ENCODE data around the gene GAS6.

GAS6 gene

DNA sequence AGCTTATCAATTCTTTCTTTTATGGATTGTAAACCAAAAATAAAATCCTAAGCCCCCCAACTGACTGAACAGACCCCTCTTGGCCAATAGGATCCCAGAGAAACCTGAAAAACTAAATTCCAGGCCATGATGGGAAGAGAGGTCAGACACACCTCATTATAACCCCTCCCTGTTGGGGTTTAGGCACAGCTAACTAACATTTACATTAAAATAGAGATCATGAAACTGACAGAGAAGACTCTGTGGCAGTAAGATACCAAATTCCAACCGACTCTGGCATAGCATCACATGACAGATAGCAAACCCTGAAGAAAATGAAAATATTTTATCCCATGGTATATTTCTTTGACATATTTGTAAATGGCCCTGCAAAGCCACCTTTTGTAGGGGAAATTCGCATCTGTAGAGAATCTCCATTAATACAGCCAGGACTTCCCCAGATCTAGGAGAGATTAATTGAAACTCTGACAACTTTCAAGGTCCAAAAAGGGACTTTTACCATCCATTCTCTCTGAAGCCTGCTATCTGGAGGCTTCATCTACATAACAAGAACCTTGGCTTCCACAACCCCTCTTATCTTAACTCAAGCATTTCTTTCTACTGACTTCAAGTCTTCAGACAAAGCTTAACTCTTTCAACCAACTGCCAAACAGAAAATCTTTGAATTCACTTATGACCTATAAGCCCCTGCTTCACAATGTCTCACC lies 27.1 kb upstream of the GAS6 start:
- ChIA-PET POLR2A (no interaction called here), CTCF (no interaction called here)
- no peak for DNase-seq (ENCODE audit: extremely low spot score)
- TF ChIP-seq CTCF (IDR thresholded peaks at IDR 0.05; ENCODE audit: control extremely low read depth, extremely low read depth, low read depth, missing control alignments) = no peak

- DNase-seq (ENCODE audit: extremely low spot score) = no peak
- CTCF ChIA-PET = no interaction called here
- no peak for TF ChIP-seq CTCF (IDR thresholded peaks at IDR 0.05; ENCODE audit: control extremely low read depth, extremely low read depth, low read depth, missing control alignments)
- POLR2A ChIA-PET = no interaction called here
Measured at GRCh38 chr13:113889467-113889866, 25.6 kb upstream of the GAS6 start.

- ChIA-PET CTCF (no interaction called here), POLR2A (no interaction called here)
- no peak for TF ChIP-seq CTCF (IDR thresholded peaks at IDR 0.05; ENCODE audit: control extremely low read depth, extremely low read depth, low read depth, missing control alignments)
- DNase-seq (ENCODE audit: extremely low spot score) = no peak
Measured at GRCh38 chr13:113888701-113889330, 24.9 kb upstream of the GAS6 start.

- CTCF ChIA-PET = interaction anchor here (0.9 to 1.8 kb wide), 2 partner anchors 9 to 425 kb away, joined by 3 to 4 read pairs; no protein-coding TSS in a partner anchor
- TF ChIP-seq CTCF (IDR thresholded peaks at IDR 0.05; ENCODE audit: control extremely low read depth, extremely low read depth, low read depth, missing control alignments) = no peak
- DNase-seq (ENCODE audit: extremely low spot score) = no peak
- POLR2A ChIA-PET = no interaction called here
Measured at GRCh38 chr13:113887700-113888201, 23.9 kb upstream of the GAS6 start.

DNA sequence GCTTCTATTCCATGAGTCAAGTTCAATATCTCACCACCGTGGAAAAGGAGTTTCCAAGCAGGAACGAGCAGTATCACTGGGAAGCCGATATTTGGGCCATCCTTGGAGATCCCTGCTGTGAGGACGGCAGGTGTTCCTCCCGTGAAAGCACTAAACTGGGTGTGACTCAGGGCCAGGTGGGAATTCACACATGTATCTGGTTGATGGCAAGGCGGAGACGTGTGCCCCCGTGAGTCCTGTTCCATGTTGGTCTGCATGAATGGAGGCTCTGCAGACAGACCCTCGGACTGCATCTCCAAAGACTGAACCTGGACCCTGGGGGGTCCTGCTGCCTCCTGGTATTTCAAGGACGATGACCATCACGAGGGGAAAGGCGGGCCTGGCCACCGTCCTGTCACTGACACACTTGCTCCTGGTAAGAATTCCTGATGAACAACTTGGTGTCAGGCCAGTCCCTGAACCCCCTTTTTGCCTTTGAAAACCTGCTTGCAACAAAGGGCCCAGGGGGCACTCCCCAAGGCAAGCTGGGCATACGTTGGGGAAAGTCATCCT lies 22.8 kb upstream of the GAS6 start:
- CTCF ChIA-PET = interaction anchor here (0.6 to 1.8 kb wide), 2 partner anchors 10 to 338 kb away, joined by 3 to 4 read pairs; no protein-coding TSS in a partner anchor
- POLR2A ChIA-PET = no interaction called here
- DNase-seq (ENCODE audit: extremely low spot score) = no peak
- TF ChIP-seq CTCF (IDR thresholded peaks at IDR 0.05; ENCODE audit: control extremely low read depth, extremely low read depth, low read depth, missing control alignments) = no peak

- POLR2A ChIA-PET = no interaction called here
- no peak for DNase-seq (ENCODE audit: extremely low spot score)
- TF ChIP-seq CTCF (IDR thresholded peaks at IDR 0.05; ENCODE audit: control extremely low read depth, extremely low read depth, low read depth, missing control alignments) = no peak
- CTCF ChIA-PET = no interaction called here
Measured at GRCh38 chr13:113884821-113885220, 20.9 kb upstream of the GAS6 start.
